Left ventricle myocardium superior (tissue), 1 donor: ENCODE results near the gene TRAK2. TPM values are rescaled to one million over a fixed set of nuclear protein-coding genes. Genes with fewer than 3 reads are reported as not detected.
A peak's percentile ranks its signal among the peaks of the same experiment; 100 is the strongest.
"Not testable (repeated sequence)": the region's sequence is repeated elsewhere in the genome, so short reads cannot be mapped to it uniquely, and the experiment has no call there.

Source experiments
- ATAC-seq: fragments of 200-7000 bp; cut with Tn5 transposase; one replicate; pipeline ENCODE4 v1.9.1; 2020; ENCODE audit warnings: mild to moderate bottlenecking, moderate library complexity
- DNase-seq: peaks from one replicate; pipeline ENCODE4 v3.0.0-alpha.2; 2020
- intact Hi-C: fragments of 100-400 bp; cut with micrococcal nuclease; formaldehyde crosslinking; loops from one replicate; pipeline ENCODE4 v1.11.0; 2022
- total RNA-seq: library from RNA; stranded (reverse); fragmentation: NEBNext Ultra II Directional; extraction: Animal tissue kit (Norgen Biotek cat#: 25700); gene quantifications from one replicate; pipeline ENCODE4 v1.2.1, GENCODE V29; 2021
- donor health status: DM: no; HTN: yes; CAD: no; lungs with severe emphysema.

TRAK2 gene
- total RNA-seq, 1 donor from 2014 or later, result 202 TPM

- DNase-seq, result no peak
- intact Hi-C loops, result loop anchor here (10.0 kb wide), 1 partner anchor 57 kb away; no protein-coding TSS in a partner anchor
Measured at GRCh38 chr2:201452058-201452921, 1.0 kb upstream of the TRAK2 start.

GRCh38 chr2:201450954-201451291 lies 335 bp downstream of the TRAK2 start:
- intact Hi-C loops, result loop anchor here (10.0 kb wide), 1 partner anchor 56 kb away; no protein-coding TSS in a partner anchor

More at GRCh38 chr2:201452058-201452921, 1.0 kb upstream of the TRAK2 start:
- ATAC-seq, result peak; percentile 48

GRCh38 chr2:201448701-201449100 lies 2.6 kb downstream of the TRAK2 start:
- no peak for DNase-seq
- ATAC-seq, result no peak
- intact Hi-C loops, result no loop called here

More at GRCh38 chr2:201450954-201451291, 335 bp downstream of the TRAK2 start:
- ATAC-seq, result peak; percentile 44
- DNase-seq, result no peak

GRCh38 chr2:201448061-201448460 lies 3.2 kb downstream of the TRAK2 start:
- intact Hi-C loops, result no loop called here
- DNase-seq (no peak), ATAC-seq (no peak)

GRCh38 chr2:201447086-201447485 lies 4.2 kb downstream of the TRAK2 start:
- DNase-seq (no peak), ATAC-seq (no peak)
- intact Hi-C loops, result no loop called here

- DNase-seq (no peak), ATAC-seq (no peak)
- intact Hi-C loops, result no loop called here
Measured at GRCh38 chr2:201444746-201445465, 6.4 kb downstream of the TRAK2 start.

GRCh38 chr2:201441409-201441808 lies 9.8 kb downstream of the TRAK2 start:
- no peak for ATAC-seq
- no peak for DNase-seq
- intact Hi-C loops, result no loop called here

GRCh38 chr2:201440182-201440581 lies 11.1 kb downstream of the TRAK2 start:
- DNase-seq (no peak), ATAC-seq (peak; percentile 84)
- intact Hi-C loops, result no loop called here

GRCh38 chr2:201439336-201439922 lies 11.8 kb downstream of the TRAK2 start:
- DNase-seq, ATAC-seq, intact Hi-C loops: not testable (repeated sequence)

- no peak for DNase-seq
- intact Hi-C loops, result no loop called here
- ATAC-seq, result no peak
Measured at GRCh38 chr2:201436141-201436540, 15.1 kb downstream of the TRAK2 start.

GRCh38 chr2:201433394-201433995 lies 17.8 kb downstream of the TRAK2 start:
- ATAC-seq, result peak; percentile 78
- intact Hi-C loops, result no loop called here
- no peak for DNase-seq

GRCh38 chr2:201432621-201433393 lies 18.5 kb downstream of the TRAK2 start:
- peak; percentile 59 for DNase-seq
- intact Hi-C loops, result no loop called here
- ATAC-seq, result peak; percentile 82

- intact Hi-C loops, result no loop called here
- no peak for DNase-seq
- ATAC-seq, result peak; percentile 35
Measured at GRCh38 chr2:201432038-201432620, 19.1 kb downstream of the TRAK2 start.

- DNase-seq (no peak), ATAC-seq (no peak)
- intact Hi-C loops, result no loop called here
Measured at GRCh38 chr2:201430839-201431238, 20.4 kb downstream of the TRAK2 start.

GRCh38 chr2:201430322-201430721 lies 20.9 kb downstream of the TRAK2 start:
- ATAC-seq, intact Hi-C loops: not testable (repeated sequence)
- peak; percentile 22 for DNase-seq

GRCh38 chr2:201429835-201430234 lies 21.4 kb downstream of the TRAK2 start:
- intact Hi-C loops, DNase-seq, ATAC-seq: not testable (repeated sequence)

GRCh38 chr2:201428366-201428765 lies 22.9 kb downstream of the TRAK2 start:
- ATAC-seq, intact Hi-C loops, DNase-seq: not testable (repeated sequence)

GRCh38 chr2:201425952-201426351 lies 25.3 kb downstream of the TRAK2 start:
- intact Hi-C loops, result no loop called here
- no peak for ATAC-seq
- no peak for DNase-seq
